Breast epithelium (tissue), 3 donors: ENCODE data around the gene UTP25.

ENCODE experiments used
- POLR2A ChIP-seq: fragments of 450-650 bp; IDR thresholded peaks from one replicate; pipeline ENCODE4 v1.6.1; 2016; ENCODE audit warnings: antibody characterized with exemption, mild to moderate bottlenecking, moderate library complexity
- POLR2AphosphoS5 ChIP-seq, 3 donors: sonication (generic); formaldehyde crosslinking; IDR thresholded peaks; one replicate each; pipeline ENCODE4 v1.6.1; 2017; ENCODE audit warnings: antibody characterized with exemption in 3 of 3
- TF ChIP-seq, protein P1 (sequence below), 3 donors: fragments of 450-650 bp; IDR thresholded peaks; one replicate each; pipeline ENCODE4 v1.5.1; 2016 to 2017; ENCODE audit warnings: antibody characterized with exemption in 3 of 3, mild to moderate bottlenecking in 3 of 3, moderate library complexity in 3 of 3

DNA sequence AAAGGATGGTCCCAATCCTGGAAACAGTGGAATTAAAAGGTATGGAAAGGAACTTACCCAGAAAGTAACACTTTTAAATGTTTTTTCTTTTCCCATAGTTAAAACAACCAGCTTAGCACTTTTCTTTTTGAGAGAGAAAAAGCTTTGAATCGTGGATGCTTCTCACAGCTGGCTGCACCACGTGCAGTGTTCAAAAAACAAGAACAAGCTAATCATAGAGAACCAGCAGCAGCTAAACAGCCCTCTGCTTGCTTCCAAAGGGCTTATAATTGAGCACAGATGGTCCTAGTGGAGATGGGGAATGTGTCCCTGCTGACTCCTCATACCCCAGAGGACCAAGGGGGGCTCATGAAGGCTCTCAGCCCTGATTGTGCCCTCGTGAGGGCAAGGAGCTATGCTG lies 26.4 kb downstream of the UTP25 start:
- TF ChIP-seq, protein P1, sequence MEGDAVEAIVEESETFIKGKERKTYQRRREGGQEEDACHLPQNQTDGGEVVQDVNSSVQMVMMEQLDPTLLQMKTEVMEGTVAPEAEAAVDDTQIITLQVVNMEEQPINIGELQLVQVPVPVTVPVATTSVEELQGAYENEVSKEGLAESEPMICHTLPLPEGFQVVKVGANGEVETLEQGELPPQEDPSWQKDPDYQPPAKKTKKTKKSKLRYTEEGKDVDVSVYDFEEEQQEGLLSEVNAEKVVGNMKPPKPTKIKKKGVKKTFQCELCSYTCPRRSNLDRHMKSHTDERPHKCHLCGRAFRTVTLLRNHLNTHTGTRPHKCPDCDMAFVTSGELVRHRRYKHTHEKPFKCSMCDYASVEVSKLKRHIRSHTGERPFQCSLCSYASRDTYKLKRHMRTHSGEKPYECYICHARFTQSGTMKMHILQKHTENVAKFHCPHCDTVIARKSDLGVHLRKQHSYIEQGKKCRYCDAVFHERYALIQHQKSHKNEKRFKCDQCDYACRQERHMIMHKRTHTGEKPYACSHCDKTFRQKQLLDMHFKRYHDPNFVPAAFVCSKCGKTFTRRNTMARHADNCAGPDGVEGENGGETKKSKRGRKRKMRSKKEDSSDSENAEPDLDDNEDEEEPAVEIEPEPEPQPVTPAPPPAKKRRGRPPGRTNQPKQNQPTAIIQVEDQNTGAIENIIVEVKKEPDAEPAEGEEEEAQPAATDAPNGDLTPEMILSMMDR (IDR thresholded peaks at IDR 0.05), result no peak
- TF ChIP-seq POLR2AphosphoS5 (IDR thresholded peaks at IDR 0.05), result no peak
- TF ChIP-seq POLR2A, result no peak
